Tibial nerve (tissue), 4 donors: ENCODE results near the gene TBC1D9.

Source experiments
- EP300 ChIP-seq, 2 donors: sonication (generic); formaldehyde crosslinking; IDR thresholded peaks; one replicate each; pipeline ENCODE4 v1.6.1; 2017; ENCODE audit warnings: antibody characterized with exemption in 2 of 2, mild to moderate bottlenecking in 1 of 2
- POLR2A ChIP-seq, 2 donors: fragments of 450-650 bp; IDR thresholded peaks; one replicate each; pipeline ENCODE4 v1.6.1; 2017; ENCODE audit warnings: antibody characterized with exemption in 2 of 2, mild to moderate bottlenecking in 2 of 2, moderate library complexity in 2 of 2
- TF ChIP-seq, protein P1 (sequence below), 5 experiments: fragments of 200-600 bp in 3 of 5; fragments of 450-650 bp in 2 of 5; sonication (generic) in 3 of 5; IDR thresholded peaks; one replicate each; pipeline ENCODE4 v1.5.1; 2016 to 2019; ENCODE audit warnings: antibody characterized with exemption in 5 of 5, mild to moderate bottlenecking in 3 of 5, moderate library complexity in 2 of 5

DNA sequence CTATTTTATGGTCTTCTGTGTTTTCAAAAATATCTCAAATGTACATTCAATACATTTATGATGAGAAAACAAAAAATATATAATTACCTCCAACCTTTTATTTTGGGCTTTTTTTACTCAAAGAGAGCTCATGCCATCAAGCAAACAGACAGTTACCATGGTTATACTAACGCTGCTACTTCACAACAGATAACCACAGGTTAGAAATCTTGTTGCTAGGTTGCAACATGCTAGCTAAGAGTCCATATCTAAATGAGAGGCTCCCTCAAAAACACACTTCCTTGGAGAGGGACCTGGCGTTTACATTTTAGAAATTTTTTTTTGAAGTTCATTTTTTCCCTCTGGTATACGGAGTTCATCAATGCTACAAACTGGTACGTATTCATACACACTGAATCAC lies 44.3 kb downstream of the TBC1D9 start:
- TF ChIP-seq, protein P1, sequence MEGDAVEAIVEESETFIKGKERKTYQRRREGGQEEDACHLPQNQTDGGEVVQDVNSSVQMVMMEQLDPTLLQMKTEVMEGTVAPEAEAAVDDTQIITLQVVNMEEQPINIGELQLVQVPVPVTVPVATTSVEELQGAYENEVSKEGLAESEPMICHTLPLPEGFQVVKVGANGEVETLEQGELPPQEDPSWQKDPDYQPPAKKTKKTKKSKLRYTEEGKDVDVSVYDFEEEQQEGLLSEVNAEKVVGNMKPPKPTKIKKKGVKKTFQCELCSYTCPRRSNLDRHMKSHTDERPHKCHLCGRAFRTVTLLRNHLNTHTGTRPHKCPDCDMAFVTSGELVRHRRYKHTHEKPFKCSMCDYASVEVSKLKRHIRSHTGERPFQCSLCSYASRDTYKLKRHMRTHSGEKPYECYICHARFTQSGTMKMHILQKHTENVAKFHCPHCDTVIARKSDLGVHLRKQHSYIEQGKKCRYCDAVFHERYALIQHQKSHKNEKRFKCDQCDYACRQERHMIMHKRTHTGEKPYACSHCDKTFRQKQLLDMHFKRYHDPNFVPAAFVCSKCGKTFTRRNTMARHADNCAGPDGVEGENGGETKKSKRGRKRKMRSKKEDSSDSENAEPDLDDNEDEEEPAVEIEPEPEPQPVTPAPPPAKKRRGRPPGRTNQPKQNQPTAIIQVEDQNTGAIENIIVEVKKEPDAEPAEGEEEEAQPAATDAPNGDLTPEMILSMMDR (IDR thresholded peaks at IDR 0.05): no peak
- TF ChIP-seq POLR2A (IDR thresholded peaks at IDR 0.05): no peak
- TF ChIP-seq EP300 (IDR thresholded peaks at IDR 0.05): no peak
